H1 (cell line): Measurements from ENCODE around the gene NTRK2. TPM values are rescaled to one million over a fixed set of nuclear protein-coding genes. Genes with fewer than 3 reads are reported as not detected.

Experiments used
- CTCF ChIA-PET: fragments of 300-600 bp; sonication (Branson Sonifier 250); formaldehyde crosslinking; loops from one replicate; lab custom pipeline; 2021; ENCODE audit not compliant: partially characterized antibody; lab: Charles Lee
- POLR2A ChIA-PET: fragments of 300-600 bp; sonication (Branson Sonifier 250); formaldehyde crosslinking; loops from one replicate; lab custom pipeline; 2021; ENCODE audit warnings: inconsistent platforms; ENCODE audit not compliant: partially characterized antibody; lab: Charles Lee
- DNase-seq, 2 experiments: peaks; one replicate each; pipeline versions ENCODE4 v3.0.0 to v3.0.0-alpha.2; 2010 to 2022; ENCODE audit warnings: low spot score in 2 of 2, low read depth in 1 of 2, mixed read lengths in 1 of 2
- FAIRE-seq: peaks from 2 replicates; lab custom pipeline; 2011; peaks lifted over from hg19 to GRCh38; lab: Jason Lieb, UNC
- H2AFZ ChIP-seq: 2 replicates; pipeline ENCODE4 v1.8.1; 2012; ENCODE audit warnings: low read length, inconsistent platforms
- H2AK5ac ChIP-seq: 2 replicates; pipeline ENCODE4 v1.6.1; 2013; ENCODE audit warnings: low read depth, low read length
- H2BK120ac ChIP-seq: replicated peaks from 2 replicates; pipeline ENCODE3; 2013; ENCODE audit warnings: low read depth, low read length, inconsistent platforms
- H2BK12ac ChIP-seq: 2 replicates; pipeline ENCODE4 v1.6.1; 2013; ENCODE audit warnings: low read depth, low read length
- H2BK15ac ChIP-seq: 2 replicates; pipeline ENCODE4 v1.6.1; 2013; ENCODE audit warnings: low read length
- H2BK20ac ChIP-seq: 2 replicates; pipeline ENCODE4 v1.6.1; 2013; ENCODE audit warnings: low read length
- H2BK5ac ChIP-seq: 2 replicates; pipeline ENCODE4 v1.6.1; 2013; ENCODE audit warnings: low read depth, low read length
- H3K14ac ChIP-seq: 2 replicates; pipeline ENCODE4 v1.6.1; 2013; ENCODE audit warnings: inconsistent platforms; ENCODE audit not compliant: insufficient read length
- H3K18ac ChIP-seq: 2 replicates; pipeline ENCODE4 v1.6.1; 2013; ENCODE audit warnings: low read length; ENCODE audit errors: extremely low read depth
- H3K23ac ChIP-seq: 2 replicates; pipeline ENCODE4 v1.6.1; 2013; ENCODE audit warnings: inconsistent platforms; ENCODE audit not compliant: insufficient read length
- H3K23me2 ChIP-seq: 2 replicates; pipeline ENCODE4 v1.6.1; 2013; ENCODE audit warnings: low read depth, low read length
- H3K27ac ChIP-seq: 2 replicates; pipeline ENCODE4 v1.6.1; 2011; ENCODE audit warnings: low read depth, low read length, inconsistent platforms
- H3K27me3 ChIP-seq, 4 experiments: replicated peaks in 1 of 4; 1 replicate in 1 of 4; 2 replicates in 3 of 4; pipeline versions ENCODE4 v1.6.1 to v1.8.1; 2011 to 2013; ENCODE audit warnings: low read length in 3 of 4, mild to moderate bottlenecking in 3 of 4, inconsistent platforms in 2 of 4, mixed read lengths in 2 of 4, moderate library complexity in 1 of 4; ENCODE audit not compliant: control insufficient read depth in 3 of 4, insufficient read depth in 3 of 4; ENCODE audit errors: extremely low read depth in 1 of 4
- H3K36me3 ChIP-seq, 4 experiments: 2 replicates each; pipeline versions ENCODE4 v1.6.1 to v1.8.1; 2011 to 2013; ENCODE audit warnings: mild to moderate bottlenecking in 4 of 4, low read length in 3 of 4, moderate library complexity in 2 of 4, control low read depth in 1 of 4, inconsistent platforms in 1 of 4; ENCODE audit not compliant: insufficient read depth in 4 of 4, control insufficient read depth in 2 of 4
- H3K4ac ChIP-seq: replicated peaks from 2 replicates; pipeline ENCODE3; 2013; ENCODE audit warnings: low read length, low read depth, mixed read lengths, inconsistent platforms; ENCODE audit not compliant: insufficient read length
- H3K4me1 ChIP-seq, 4 experiments: replicated peaks in 1 of 4; 1 replicate in 1 of 4; 2 replicates in 3 of 4; pipeline versions ENCODE4 v1.6.1 to v1.8.1; 2011 to 2013; ENCODE audit warnings: low read length in 3 of 4, inconsistent platforms in 2 of 4, mixed read lengths in 1 of 4; ENCODE audit not compliant: insufficient read depth in 4 of 4, control insufficient read depth in 3 of 4
- H3K4me2 ChIP-seq, 2 experiments: 2 replicates each; pipeline versions ENCODE4 v1.6.1 to v1.8.1; 2011 to 2013; ENCODE audit warnings: low read depth in 2 of 2, low read length in 2 of 2, control low read depth in 1 of 2, inconsistent platforms in 1 of 2, mild to moderate bottlenecking in 1 of 2; ENCODE audit not compliant: insufficient read depth in 1 of 2
- H3K4me3 ChIP-seq, 4 experiments: fragments of 200-600, 300-600 bp in 1 of 4; sonication (generic), shearing (Covaris generic), sonication (Bioruptor Twin) in 1 of 4; 2 replicates each; pipeline versions ENCODE4 v1.5.1 to v1.8.1; 2011 to 2016; ENCODE audit warnings: low read length in 4 of 4, low read depth in 3 of 4, control low read depth in 2 of 4, inconsistent platforms in 2 of 4, mild to moderate bottlenecking in 2 of 4, mixed read lengths in 1 of 4, moderate library complexity in 1 of 4; ENCODE audit not compliant: insufficient read depth in 2 of 4; ENCODE audit errors: extremely low read depth in 1 of 4
- H3K56ac ChIP-seq: replicated peaks from 2 replicates; pipeline ENCODE3; 2013; ENCODE audit warnings: low read depth, mild to moderate bottlenecking, mixed read lengths, low read length, inconsistent platforms; ENCODE audit not compliant: insufficient read length
- H3K79me1 ChIP-seq: 2 replicates; pipeline ENCODE4 v1.6.1; 2013; ENCODE audit warnings: low read depth, low read length, control low read depth
- H3K79me2 ChIP-seq, 2 experiments: 2 replicates each; pipeline versions ENCODE4 v1.6.1 to v1.8.1; 2012 to 2013; ENCODE audit warnings: low read length in 2 of 2, mild to moderate bottlenecking in 2 of 2, inconsistent platforms in 1 of 2; ENCODE audit not compliant: insufficient read depth in 2 of 2, control insufficient read depth in 1 of 2
- H3K9ac ChIP-seq, 4 experiments: replicated peaks in 1 of 4; 1 replicate in 1 of 4; 2 replicates in 3 of 4; pipeline versions ENCODE4 v1.6.1 to v1.8.1; 2011 to 2013; ENCODE audit warnings: low read depth in 3 of 4, low read length in 3 of 4, control low read depth in 2 of 4, mild to moderate bottlenecking in 2 of 4, moderate library complexity in 2 of 4, inconsistent platforms in 1 of 4; ENCODE audit errors: extremely low read depth in 1 of 4
- H3K9me3 ChIP-seq, 2 experiments: 2 replicates each; pipeline versions ENCODE4 v1.6.1 to v1.8.1; 2012 to 2013; ENCODE audit warnings: mild to moderate bottlenecking in 2 of 2, moderate library complexity in 2 of 2, control low read depth in 1 of 2, inconsistent platforms in 1 of 2, low read depth in 1 of 2, low read length in 1 of 2, mixed read lengths in 1 of 2; ENCODE audit not compliant: insufficient read depth in 2 of 2
- H4K20me1 ChIP-seq, 2 experiments: replicated peaks in 1 of 2; 2 replicates each; pipeline versions ENCODE3 to v1.8.1; 2011 to 2013; ENCODE audit warnings: inconsistent platforms in 2 of 2, low read length in 2 of 2, mild to moderate bottlenecking in 1 of 2; ENCODE audit not compliant: insufficient read depth in 2 of 2, control insufficient read depth in 1 of 2
- H4K5ac ChIP-seq: 2 replicates; pipeline ENCODE4 v1.6.1; 2013; ENCODE audit warnings: low read length, low read depth, mixed read lengths, inconsistent platforms; ENCODE audit not compliant: insufficient read length
- H4K8ac ChIP-seq: 2 replicates; pipeline ENCODE4 v1.8.0; 2013; ENCODE audit warnings: mild to moderate bottlenecking, moderate library complexity, low read length, inconsistent platforms; ENCODE audit not compliant: insufficient read depth; ENCODE audit errors: extremely low read depth
- H4K91ac ChIP-seq: replicated peaks from 2 replicates; pipeline ENCODE3; 2013; ENCODE audit warnings: low read length, mixed read lengths, inconsistent platforms; ENCODE audit not compliant: insufficient read length
- ASH2L ChIP-seq: fragments of 200-600, 300-600 bp; sonication (generic); IDR thresholded peaks from one replicate; pipeline ENCODE4 v1.7.1; 2017; ENCODE audit warnings: low read length
- BRCA1 ChIP-seq: IDR thresholded peaks from 2 replicates; pipeline ENCODE4 v1.6.1; 2012; ENCODE audit warnings: low read depth, low read length, improper control_type of control experiment
- CBX5 ChIP-seq: fragments of 300-800, 300-1000 bp; sonication (generic); IDR thresholded peaks from 2 replicates; pipeline ENCODE4 v1.7.1; 2016; ENCODE audit warnings: antibody characterized with exemption, low read length, low read depth
- CEBPB ChIP-seq: IDR thresholded peaks from 2 replicates; pipeline ENCODE4 v1.6.1; 2012; ENCODE audit warnings: low read depth, low read length
- EP300 ChIP-seq, 2 experiments: IDR thresholded peaks; 1 replicate in 1 of 2; 2 replicates in 1 of 2; pipeline ENCODE4 v1.6.1; 2011 to 2012; ENCODE audit warnings: low read depth in 2 of 2, low read length in 2 of 2, mild to moderate bottlenecking in 2 of 2, borderline replicate concordance in 1 of 2, inconsistent platforms in 1 of 2, moderate library complexity in 1 of 2
- GTF2F1 ChIP-seq: IDR thresholded peaks from 2 replicates; pipeline ENCODE4 v1.6.1; 2012; ENCODE audit warnings: low read depth, low read length, improper control_type of control experiment, borderline replicate concordance
- KDM1A ChIP-seq: fragments of 200-600, 300-600 bp; sonication (generic); IDR thresholded peaks from 2 replicates; pipeline ENCODE4 v1.7.1; 2016; ENCODE audit warnings: mild to moderate bottlenecking, low read length, borderline replicate concordance
- KDM5A ChIP-seq: fragments of 200-600 bp; IDR thresholded peaks from 2 replicates; pipeline ENCODE4 v1.7.1; 2012; ENCODE audit warnings: mild to moderate bottlenecking, low read length, inconsistent platforms, mixed read lengths
- NANOG ChIP-seq: IDR thresholded peaks from 2 replicates; pipeline ENCODE4 v1.6.1; 2011; ENCODE audit warnings: low read length, low read depth, mild to moderate bottlenecking, inconsistent platforms; ENCODE audit not compliant: insufficient read depth, poor library complexity, severe bottlenecking
- RNF2 ChIP-seq: fragments of 200-900, 300-1000 bp; sonication (generic); IDR thresholded peaks from 2 replicates; pipeline ENCODE4 v1.7.1; 2016; ENCODE audit warnings: borderline replicate concordance, low read depth, mild to moderate bottlenecking, antibody characterized with exemption, low read length; ENCODE audit not compliant: poor library complexity, severe bottlenecking; ENCODE audit errors: missing control alignments
- SAP30 ChIP-seq: fragments of 300-600 bp; sonication (generic); IDR thresholded peaks from 2 replicates; pipeline ENCODE4 v1.7.1; 2012; ENCODE audit warnings: low read length, moderate library complexity, mild to moderate bottlenecking, inconsistent platforms; ENCODE audit not compliant: insufficient read depth, insufficient replicate concordance
- TEAD4 ChIP-seq: IDR thresholded peaks from 2 replicates; pipeline ENCODE4 v1.6.1; 2012; ENCODE audit warnings: low read depth, low read length, inconsistent platforms, mixed read lengths
- USF2 ChIP-seq: IDR thresholded peaks from 2 replicates; pipeline ENCODE4 v1.6.1; 2011; ENCODE audit warnings: low read length, improper control_type of control experiment
- WGBS, 2 experiments: shearing (Covaris generic) in 1 of 2; methylation state at CpG; one replicate each; pipeline versions ENCODE4 v1.1.6 to v1.1.7; 2013 to 2015; ENCODE audit warnings: low lambda C conversion rate in 2 of 2, mixed read lengths in 2 of 2, inconsistent platforms in 1 of 2, low coverage in 1 of 2, missing lambda C conversion rate in 1 of 2; ENCODE audit not compliant: insufficient replicate concordance in 2 of 2, insufficient coverage in 1 of 2, insufficient read length in 1 of 2; ENCODE audit errors: extremely low coverage in 1 of 2, missing lambda C conversion rate in 1 of 2; 5-methylcytosine and 5-hydroxymethylcytosine counted together
- polyA plus RNA-seq, 7 experiments: library from polyadenylated mRNA; depleted of rRNA in 3 of 7; stranded (reverse) in 5 of 7; unstranded in 2 of 7; fragments of >200 nt in 5 of 7; fragments of 200-250 nt in 2 of 7; gene quantifications; 1 replicate in 5 of 7; 2 replicates in 1 of 7; 4 replicates in 1 of 7; pipeline versions ENCODE4 v1.2.1 to v1.2.3, GENCODE V29; 2011 to 2013; ENCODE audit warnings: missing spikeins in 2 of 7, mixed read lengths in 2 of 7
- total RNA-seq: library from RNA; stranded (reverse); fragmentation: NEBNext Ultra II Directional; extraction: Animal tissue kit (Norgen Biotek cat#: 25700); gene quantifications from 2 replicates; pipeline ENCODE4 v1.2.1, GENCODE V29; 2021

The NTRK2 gene
- total and polyA plus RNA-seq, 2 of the 8 experiments (the other 6 are each of a cell fraction or from before 2014, with no cell fraction given) = 0.03 to 0.04 TPM

GRCh38 chr9:84899326-84899725, 229.8 kb downstream of the NTRK2 start:
- H3K4me3 ChIP-seq = no peak overlapping the region
- no peaks in the 10 kb centered on the region for H3K36me3 ChIP-seq
- H3K4ac ChIP-seq = no peak overlapping the region
- no peak overlapping the region for H3K23ac ChIP-seq
- 95% methylated on average over 2 of the region's 2 CpGs; no CpG with 5 or more reads in 1 of the 2 experiments for WGBS, 2 experiments
- no peaks in the 10 kb centered on the region for H3K9me3 ChIP-seq
- no peak overlapping the region for H2BK12ac ChIP-seq
- H4K8ac ChIP-seq = no peak overlapping the region
- ChIA-PET CTCF (interaction anchor here (1.0 kb wide), 1 partner anchor 117 kb away, joined by 3 read pairs; no protein-coding TSS in a partner anchor), POLR2A (no interaction called here)
- no peak overlapping the region for H2BK15ac ChIP-seq
- H2AFZ ChIP-seq = no peak overlapping the region
- no peak overlapping the region for H4K5ac ChIP-seq
- no peak overlapping the region for H3K4me2 ChIP-seq
- no peak overlapping the region for H3K27ac ChIP-seq
- no peak overlapping the region for H2BK5ac ChIP-seq
- no peak for FAIRE-seq
- no peak overlapping the region for H4K91ac ChIP-seq
- H3K9ac ChIP-seq = no peak overlapping the region
- DNase-seq = no peak
- H2AK5ac ChIP-seq = no peak overlapping the region
- peaks cover 0 to 6% (median 0%) of the 10 kb centered on the region in 4 experiments; a peak in 2 of 7 replicates for H3K4me1 ChIP-seq
- no peaks in the 10 kb centered on the region for H3K79me2 ChIP-seq
- no peaks in the 10 kb centered on the region for H4K20me1 ChIP-seq
- no peak overlapping the region for H3K18ac ChIP-seq
- H3K23me2 ChIP-seq = no peaks in the 10 kb centered on the region
- H3K14ac ChIP-seq = no peak overlapping the region
- no peaks in the 10 kb centered on the region for H3K27me3 ChIP-seq
- H3K56ac ChIP-seq = no peak overlapping the region
- no peak overlapping the region for H2BK20ac ChIP-seq
- no peaks in the 10 kb centered on the region for H3K79me1 ChIP-seq
- no peak overlapping the region for H2BK120ac ChIP-seq
- TF ChIP-seq EP300 (IDR thresholded peaks at IDR 0.05; ENCODE audit: borderline replicate concordance in 1 of 2, low read depth in 2 of 2, low read length in 2 of 2) (no peak), KDM1A (no peak), SAP30 (no peak), ASH2L (no peak), USF2 (no peak), NANOG (no peak), CEBPB (no peak), RNF2 (no peak), GTF2F1 (no peak), BRCA1 (no peak), KDM5A (no peak), CBX5 (no peak), TEAD4 (no peak)
